Caco-2 (cell line): ENCODE measurements around the gene ACTR10. TPM values are rescaled to one million over a fixed set of nuclear protein-coding genes. Genes with fewer than 3 reads are reported as not detected.

Experiments used
- BruUV-seq: library from RNA; stranded (reverse); fragments of 400-500 nt; replicated peaks from 2 replicates; lab custom pipeline; 2021; lab: Mats Ljungman, UMichigan
- CTCF ChIA-PET: fragments of 300-600 bp; sonication (Branson Sonifier 250); formaldehyde crosslinking; loops from one replicate; lab custom pipeline; 2022; ENCODE audit warnings: antibody characterized with exemption; lab: Charles Lee
- POLR2A ChIA-PET: fragments of 300-600 bp; sonication (Branson Sonifier 250); formaldehyde crosslinking; loops from one replicate; lab custom pipeline; 2022; ENCODE audit warnings: antibody characterized with exemption; lab: Charles Lee
- DNase-seq, 2 experiments: peaks; one replicate each; pipeline versions ENCODE4 v3.0.0 to v3.0.0-alpha.2; 2020 to 2022
- H3K27me3 ChIP-seq: replicated peaks from 2 replicates; pipeline ENCODE4 v1.6.0; 2011; ENCODE audit warnings: low read length; ENCODE audit not compliant: control insufficient read depth, insufficient read depth
- H3K36me3 ChIP-seq: 2 replicates; pipeline ENCODE4 v1.5.1; 2011; ENCODE audit warnings: low read length; ENCODE audit not compliant: control insufficient read depth, insufficient read depth
- H3K4me1 ChIP-seq: fragments of 250-450 bp; sonication (Bioruptor Pico); 2 replicates; pipeline ENCODE4 v1.5.1; 2020; ENCODE audit warnings: mild to moderate bottlenecking
- H3K4me3 ChIP-seq: 2 replicates; pipeline ENCODE4 v1.5.1; 2011; ENCODE audit warnings: low read depth, mild to moderate bottlenecking, control low read depth, low read length
- H3K9me3 ChIP-seq: fragments of 250-450 bp; sonication (Bioruptor Pico); 2 replicates; pipeline ENCODE4 v1.5.1; 2020; ENCODE audit warnings: mild to moderate bottlenecking, moderate library complexity
- H3K27ac Mint-ChIP-seq: one replicate; pipeline ENCODE4 v1.8.0; 2022; ENCODE audit warnings: mixed read lengths; ENCODE audit not compliant: unreplicated experiment
- H3K27me3 Mint-ChIP-seq: one replicate; pipeline ENCODE4 v1.8.0; 2022; ENCODE audit warnings: mixed read lengths; ENCODE audit not compliant: insufficient read depth, unreplicated experiment
- H3K36me3 Mint-ChIP-seq: one replicate; pipeline ENCODE4 v1.8.0; 2022; ENCODE audit warnings: mild to moderate bottlenecking, mixed read lengths; ENCODE audit not compliant: insufficient read depth, unreplicated experiment
- H3K4me1 Mint-ChIP-seq: one replicate; pipeline ENCODE4 v1.8.0; 2022; ENCODE audit warnings: low read depth, mixed read lengths; ENCODE audit not compliant: unreplicated experiment
- H3K4me3 Mint-ChIP-seq: one replicate; pipeline ENCODE4 v1.8.0; 2022; ENCODE audit warnings: mild to moderate bottlenecking, moderate library complexity, mixed read lengths; ENCODE audit not compliant: unreplicated experiment
- H3K9me3 Mint-ChIP-seq: one replicate; pipeline ENCODE4 v1.8.0; 2022; ENCODE audit warnings: mixed read lengths; ENCODE audit not compliant: unreplicated experiment
- CTCF ChIP-seq, 2 experiments: fragments of 200-600 bp in 1 of 2; IDR thresholded peaks; 1 replicate in 1 of 2; 2 replicates in 1 of 2; pipeline versions ENCODE4 v1.5.1 to v1.8.0; 2011 to 2022; ENCODE audit warnings: antibody characterized with exemption in 1 of 2, control low read depth in 1 of 2, inconsistent platforms in 1 of 2, low read depth in 1 of 2, low read length in 1 of 2, mild to moderate bottlenecking in 1 of 2, moderate library complexity in 1 of 2; ENCODE audit not compliant: insufficient read depth in 1 of 2, severe bottlenecking in 1 of 2, unreplicated experiment in 1 of 2
- intact Hi-C: fragments of 100-400 bp; cut with micrococcal nuclease; formaldehyde crosslinking; loops from one replicate; pipeline ENCODE4 v1.10.0; 2022; ENCODE audit not compliant: unreplicated experiment
- total RNA-seq: library from RNA; stranded (reverse); gene quantifications from 2 replicates; pipeline ENCODE4 v1.2.3, GENCODE V29; 2022

Gene ACTR10
- total RNA-seq, 1 experiment from 2014 or later, result 49.0 TPM

GRCh38 chr14:58244556-58245387 lies 44.8 kb downstream of the ACTR10 start, which contains the start of gene PSMA3:
PSMA3 (plus strand) TSS chr14:58244843; CDS start chr14:58244921, 78 bp downstream.
- DNase-seq, result peak; percentile 97 to 98
- POLR2A ChIA-PET, result interaction anchor here (0.6 to 1.7 kb wide), 10 partner anchors 10 to 134 kb away, joined by 3 to 27 read pairs (median 6); partner anchors contain the start of genes ACTR10 and ARID4A
- Mint-ChIP-seq H3K27me3 (no peaks in the 10 kb centered on the region), H3K36me3 (peaks cover 39% of the 10 kb centered on the region), H3K9me3 (no peaks in the 10 kb centered on the region), H3K4me3 (peak within 1 kb of the TSS; percentile 96), H3K4me1 (peaks cover 9% of the 10 kb centered on the region), H3K27ac (peak within 1 kb of the TSS; percentile 99)
- BruUV-seq, result TSS peak; percentile 73
- intact Hi-C loops, result loop anchor here (1.0 to 5.0 kb wide), 4 partner anchors 42 to 137 kb away; partner anchors contain the start of genes ACTR10 and ARID4A
- no peaks in the 10 kb centered on the region for H3K27me3 ChIP-seq
- H3K9me3 ChIP-seq, result no peaks in the 10 kb centered on the region
- no peak for TF ChIP-seq CTCF (IDR thresholded peaks at IDR 0.05; ENCODE audit: insufficient read depth in 1 of 2, low read depth in 1 of 2, low read length in 1 of 2, severe bottlenecking in 1 of 2, unreplicated experiment in 1 of 2)
- H3K36me3 ChIP-seq, result no peaks in the 10 kb centered on the region
- H3K4me1 ChIP-seq, result peaks cover 21% of the 10 kb centered on the region; the same call in 1 of the 2 replicates
- H3K4me3 ChIP-seq, result peak within 1 kb of the TSS; percentile 96
- CTCF ChIA-PET, result interaction anchor here (0.6 to 1.3 kb wide), 4 partner anchors 28 to 113 kb away, joined by 3 to 7 read pairs (median 4); partner anchors contain the start of gene ARID4A

- no peak for DNase-seq
- H3K36me3 Mint-ChIP-seq, result peaks cover 47% of the 10 kb centered on the region
- H3K4me1 Mint-ChIP-seq, result peaks cover 9% of the 10 kb centered on the region
- Histone ChIP-seq H3K9me3 (no peaks in the 10 kb centered on the region), H3K36me3 (no peaks in the 10 kb centered on the region), H3K4me1 (peaks cover 21% of the 10 kb centered on the region; the same call in 1 of the 2 replicates), H3K27me3 (no peaks in the 10 kb centered on the region), H3K4me3 (peak overlapping the region; percentile 96)
- H3K27ac Mint-ChIP-seq, result peak overlapping the region; percentile 99
- CTCF ChIA-PET, result no interaction called here
- peak overlapping the region; percentile 96 for H3K4me3 Mint-ChIP-seq
- TF ChIP-seq CTCF (IDR thresholded peaks at IDR 0.05; ENCODE audit: insufficient read depth in 1 of 2, low read depth in 1 of 2, low read length in 1 of 2, severe bottlenecking in 1 of 2, unreplicated experiment in 1 of 2), result no peak
- H3K9me3 Mint-ChIP-seq, result no peaks in the 10 kb centered on the region
- POLR2A ChIA-PET, result interaction anchor here (0.6 to 1.7 kb wide), 7 partner anchors 9 to 89 kb away, joined by 3 to 27 read pairs (median 5); partner anchors contain the start of gene ARID4A
- no peaks in the 10 kb centered on the region for H3K27me3 Mint-ChIP-seq
- no TSS peak for BruUV-seq
- intact Hi-C loops, result loop anchor here (5.0 kb wide), 1 partner anchor 138 kb away; no protein-coding TSS in a partner anchor
Observed at GRCh38 chr14:58245562-58245961, 45.6 kb downstream of the ACTR10 start.

GRCh38 chr14:58249611-58250010 lies 49.7 kb downstream of the ACTR10 start:
- DNase-seq, result no peak
- CTCF ChIA-PET, result no interaction called here
- no peaks in the 10 kb centered on the region for H3K27me3 Mint-ChIP-seq
- TF ChIP-seq CTCF (IDR thresholded peaks at IDR 0.05; ENCODE audit: insufficient read depth in 1 of 2, low read depth in 1 of 2, low read length in 1 of 2, severe bottlenecking in 1 of 2, unreplicated experiment in 1 of 2), result no peak
- H3K4me3 Mint-ChIP-seq, result no peak overlapping the region
- no peaks in the 10 kb centered on the region for H3K9me3 ChIP-seq
- no TSS peak for BruUV-seq
- POLR2A ChIA-PET, result interaction anchor here (0.6 kb wide), 1 partner anchor 49 kb away, joined by 3 read pairs; the partner anchor contains the start of gene ARID4A
- H3K9me3 Mint-ChIP-seq, result no peaks in the 10 kb centered on the region
- H3K4me1 Mint-ChIP-seq, result peaks cover 9% of the 10 kb centered on the region
- peaks cover 69% of the 10 kb centered on the region for H3K36me3 Mint-ChIP-seq
- no peaks in the 10 kb centered on the region for H3K27me3 ChIP-seq
- no peak overlapping the region for H3K27ac Mint-ChIP-seq
- intact Hi-C loops, result loop anchor here (5.0 kb wide), 1 partner anchor 142 kb away; no protein-coding TSS in a partner anchor
- H3K36me3 ChIP-seq, result no peaks in the 10 kb centered on the region
- peaks cover 15% of the 10 kb centered on the region; the same call in 1 of the 2 replicates for H3K4me1 ChIP-seq
- H3K4me3 ChIP-seq, result no peak overlapping the region
